Central memory CD8-positive, alpha-beta T cell (primary cell): Measurements from ENCODE around the gene GABRG2.

Experiments
- ATAC-seq: fragments of 150-1000 bp; cut with Tn5 transposase; replicated peaks from 2 replicates; pipeline ENCODE4 v1.10.0; 2022; ENCODE audit warnings: mild to moderate bottlenecking, moderate FRiP score, moderate number of reproducible peaks; ENCODE audit not compliant: poor library complexity, severe bottlenecking; ENCODE audit errors: extremely low read depth
- DNase-seq, 2 donors: peaks; one replicate each; pipeline ENCODE4 v3.0.0; 2021; ENCODE audit warnings: low spot score in 2 of 2
- H3K27ac Mint-ChIP-seq: one replicate; pipeline ENCODE4 v1.8.0; 2022; ENCODE audit warnings: low read depth, mild to moderate bottlenecking, moderate library complexity, mixed read lengths
- H3K27me3 Mint-ChIP-seq: one replicate; pipeline ENCODE4 v1.8.0; 2022; ENCODE audit warnings: mixed read lengths
- H3K36me3 Mint-ChIP-seq: one replicate; pipeline ENCODE4 v1.8.0; 2022; ENCODE audit warnings: mild to moderate bottlenecking, moderate library complexity, mixed read lengths; ENCODE audit not compliant: insufficient read depth
- H3K4me1 Mint-ChIP-seq: one replicate; pipeline ENCODE4 v1.8.0; 2022; ENCODE audit warnings: mixed read lengths
- H3K4me3 Mint-ChIP-seq: one replicate; pipeline ENCODE4 v1.8.0; 2022; ENCODE audit warnings: mild to moderate bottlenecking, moderate library complexity, mixed read lengths
- H3K9me3 Mint-ChIP-seq: one replicate; pipeline ENCODE4 v1.8.0; 2022; ENCODE audit warnings: mixed read lengths

The GABRG2 gene

GRCh38 chr5:162107591-162107990, 40.0 kb downstream of the GABRG2 start:
- DNase-seq (no peak), ATAC-seq (no peak)
- Mint-ChIP-seq H3K4me3 (no peak overlapping the region), H3K36me3 (peaks cover 2% of the 10 kb centered on the region), H3K9me3 (peaks cover 25% of the 10 kb centered on the region), H3K27ac (no peak overlapping the region), H3K27me3 (no peaks in the 10 kb centered on the region), H3K4me1 (no peaks in the 10 kb centered on the region)

DNA sequence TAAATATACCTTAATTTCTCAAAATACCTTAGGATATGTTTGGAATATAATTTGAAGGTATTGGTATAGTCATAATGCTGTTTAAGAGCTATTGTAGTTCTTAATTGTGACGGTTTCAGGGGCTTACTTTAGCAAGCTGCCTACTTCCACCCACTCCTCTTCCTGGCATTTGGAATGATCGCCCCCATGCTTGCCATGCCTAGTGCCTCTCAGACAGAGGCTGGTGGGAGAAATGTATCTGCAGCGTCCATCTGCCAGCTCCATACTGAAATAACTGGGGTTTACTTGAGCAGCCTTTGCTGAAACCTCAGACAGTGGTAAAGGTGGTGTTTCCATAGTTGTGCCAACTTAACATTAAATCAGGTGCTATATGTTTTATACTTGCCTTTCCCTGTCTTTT, 52.2 kb downstream of the GABRG2 start:
- no peak for DNase-seq
- no peaks in the 10 kb centered on the region for H3K4me1 Mint-ChIP-seq

DNA sequence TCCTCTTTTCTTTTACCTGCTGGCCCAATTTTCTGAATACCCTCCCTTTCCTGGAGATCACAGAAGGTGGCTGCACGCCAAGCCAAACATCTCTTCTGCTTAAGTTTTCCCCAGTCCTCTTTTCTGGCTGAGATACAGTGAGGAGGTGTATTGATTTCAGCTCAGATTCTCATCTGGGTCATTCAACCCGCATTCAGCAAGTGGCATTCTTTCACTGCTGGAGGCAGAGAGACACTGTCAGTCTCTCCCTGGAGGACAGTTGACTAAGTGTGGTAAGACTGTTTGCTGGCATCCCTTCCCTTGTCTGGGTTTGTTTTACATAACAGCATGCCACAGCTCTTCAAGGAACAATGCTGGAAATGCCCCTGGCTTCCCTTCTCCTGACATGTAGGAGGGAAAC, 60.5 kb downstream of the GABRG2 start:
- no peak overlapping the region for H3K27ac Mint-ChIP-seq
- H3K4me3 Mint-ChIP-seq, result no peak overlapping the region
- H3K9me3 Mint-ChIP-seq, result peaks cover 17% of the 10 kb centered on the region
- no peak for DNase-seq
- no peaks in the 10 kb centered on the region for H3K4me1 Mint-ChIP-seq
- no peaks in the 10 kb centered on the region for H3K27me3 Mint-ChIP-seq
- no peaks in the 10 kb centered on the region for H3K36me3 Mint-ChIP-seq
- ATAC-seq, result no peak

More for the DNA sequence above, 52.2 kb downstream of the GABRG2 start:
- Mint-ChIP-seq H3K36me3 (no peaks in the 10 kb centered on the region), H3K9me3 (peaks cover 17% of the 10 kb centered on the region), H3K27me3 (no peaks in the 10 kb centered on the region), H3K27ac (no peak overlapping the region), H3K4me3 (no peak overlapping the region)
- ATAC-seq, result no peak

GRCh38 chr5:162132348-162132747, 64.8 kb downstream of the GABRG2 start:
- ATAC-seq (no peak), DNase-seq (no peak)
- H3K4me3 Mint-ChIP-seq, result no peak overlapping the region
- no peaks in the 10 kb centered on the region for H3K4me1 Mint-ChIP-seq
- peaks cover 5% of the 10 kb centered on the region for H3K9me3 Mint-ChIP-seq
- H3K36me3 Mint-ChIP-seq, result no peaks in the 10 kb centered on the region
- H3K27ac Mint-ChIP-seq, result no peak overlapping the region
- no peaks in the 10 kb centered on the region for H3K27me3 Mint-ChIP-seq

DNA sequence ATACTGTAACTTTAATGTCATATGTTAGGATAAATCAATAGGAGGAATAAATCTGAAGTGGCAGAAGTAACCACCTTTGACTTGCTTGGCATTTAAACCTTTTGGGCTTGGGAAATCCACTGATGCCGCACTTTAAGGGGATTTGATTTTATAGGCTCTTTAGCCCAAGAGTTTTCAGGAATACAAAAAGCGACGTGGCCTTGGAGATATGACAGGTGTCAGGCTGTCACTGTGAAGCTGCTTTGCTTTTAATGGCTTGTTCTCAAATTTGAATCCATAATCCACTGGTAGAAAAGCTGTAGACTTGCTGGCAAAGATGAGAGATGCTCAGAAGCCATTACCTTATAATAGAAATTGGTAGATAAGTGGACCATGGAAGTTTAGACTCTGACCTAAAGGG, 71.6 kb downstream of the GABRG2 start:
- Mint-ChIP-seq H3K36me3 (no peaks in the 10 kb centered on the region), H3K9me3 (no peaks in the 10 kb centered on the region), H3K4me3 (no peak overlapping the region), H3K27ac (no peak overlapping the region), H3K27me3 (no peaks in the 10 kb centered on the region), H3K4me1 (no peaks in the 10 kb centered on the region)
- no peak for ATAC-seq
- DNase-seq, result no peak

DNA sequence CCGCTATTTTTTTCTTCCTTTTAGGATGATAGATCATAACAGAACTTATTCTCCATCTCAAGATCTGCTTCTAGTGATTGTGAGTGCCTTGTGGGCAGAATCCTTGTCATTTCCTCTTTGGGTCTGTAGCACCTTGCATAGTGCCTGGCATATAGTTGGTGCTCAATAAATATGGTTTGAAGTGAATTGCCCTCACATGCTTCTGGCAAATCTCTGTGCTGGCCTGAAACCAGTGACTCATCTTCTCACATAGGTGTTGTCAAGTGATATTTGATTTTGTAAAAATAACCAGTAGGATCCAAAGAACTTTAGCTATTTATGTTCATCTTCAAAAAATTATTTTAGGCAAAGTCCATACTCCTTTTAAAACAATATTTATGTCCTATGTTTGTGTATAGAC, 86.7 kb downstream of the GABRG2 start:
- no peak for ATAC-seq
- H3K36me3 Mint-ChIP-seq, result no peaks in the 10 kb centered on the region
- H3K27ac Mint-ChIP-seq, result no peak overlapping the region
- no peaks in the 10 kb centered on the region for H3K4me1 Mint-ChIP-seq
- H3K9me3 Mint-ChIP-seq, result peaks cover 14% of the 10 kb centered on the region
- DNase-seq, result no peak
- no peaks in the 10 kb centered on the region for H3K27me3 Mint-ChIP-seq
- H3K4me3 Mint-ChIP-seq, result no peak overlapping the region

- H3K36me3 Mint-ChIP-seq, result no peaks in the 10 kb centered on the region
- no peaks in the 10 kb centered on the region for H3K27me3 Mint-ChIP-seq
- H3K4me1 Mint-ChIP-seq, result no peaks in the 10 kb centered on the region
- H3K9me3 Mint-ChIP-seq, result peaks cover 20% of the 10 kb centered on the region
- H3K4me3 Mint-ChIP-seq, result no peak overlapping the region
- ATAC-seq (no peak), DNase-seq (no peak)
- H3K27ac Mint-ChIP-seq, result no peak overlapping the region
Observed at GRCh38 chr5:162160401-162160800, 92.8 kb downstream of the GABRG2 start.

DNA sequence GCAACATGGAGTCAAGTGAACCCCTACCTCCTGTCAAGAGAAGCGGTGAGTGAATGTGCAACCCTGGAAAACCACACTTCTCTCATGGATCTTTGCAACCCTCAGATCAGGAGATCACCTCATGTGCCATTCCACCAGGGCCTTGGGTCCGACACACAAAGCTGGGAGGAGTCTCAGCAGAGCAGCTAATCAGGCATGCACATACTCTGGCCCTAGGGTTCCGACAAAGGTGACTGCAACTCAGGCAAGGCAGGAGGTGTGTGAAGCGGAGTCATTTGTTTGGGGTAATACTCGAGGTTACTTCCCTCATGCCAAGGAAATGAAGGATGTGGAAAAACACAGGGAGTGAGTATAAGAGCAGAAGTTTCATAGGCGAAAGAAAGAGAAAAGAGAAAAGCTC, 96.1 kb downstream of the GABRG2 start:
- H3K27ac Mint-ChIP-seq, result no peak overlapping the region

DNA sequence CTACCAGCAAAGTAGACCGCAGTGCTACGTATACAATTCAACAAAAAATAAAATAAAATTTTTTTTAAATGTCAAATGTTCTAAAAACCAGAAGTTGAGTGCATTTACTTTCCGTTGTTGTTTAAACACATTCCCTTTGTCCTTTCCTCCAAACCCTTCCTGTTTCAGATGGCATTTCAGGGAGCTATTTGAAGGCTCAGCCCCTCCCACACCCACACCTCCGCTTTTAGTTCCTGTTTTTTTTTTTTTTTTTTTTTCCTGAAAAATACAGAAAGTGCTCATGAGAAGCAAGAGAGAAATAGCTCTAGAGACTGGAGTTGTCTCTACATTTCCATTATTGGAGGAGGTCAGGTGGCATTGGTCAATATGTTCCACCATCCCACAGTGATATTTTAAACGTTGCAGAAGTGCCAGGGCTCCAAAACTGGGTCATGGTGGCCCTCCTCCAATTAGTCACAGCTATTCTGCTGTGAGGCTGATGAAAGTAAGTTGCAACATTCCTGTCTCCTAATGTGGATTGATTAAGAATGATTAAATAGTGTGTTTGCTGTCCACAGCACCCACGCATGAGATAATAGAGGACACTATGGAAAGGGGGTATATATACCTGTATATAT, 106.9 kb downstream of the GABRG2 start:
- Mint-ChIP-seq H3K36me3 (no peaks in the 10 kb centered on the region), H3K4me3 (no peak overlapping the region), H3K27ac (no peak overlapping the region), H3K27me3 (no peaks in the 10 kb centered on the region), H3K9me3 (peaks cover 21% of the 10 kb centered on the region), H3K4me1 (no peaks in the 10 kb centered on the region)
- ATAC-seq (no peak), DNase-seq (no peak)

More for the DNA sequence above, 96.1 kb downstream of the GABRG2 start:
- Mint-ChIP-seq H3K4me1 (no peaks in the 10 kb centered on the region), H3K27me3 (no peaks in the 10 kb centered on the region), H3K36me3 (peaks cover 2% of the 10 kb centered on the region), H3K9me3 (peaks cover 25% of the 10 kb centered on the region), H3K4me3 (no peak overlapping the region)
- DNase-seq, result no peak
- ATAC-seq, result no peak

GRCh38 chr5:162187371-162187770, 119.8 kb downstream of the GABRG2 start:
- Mint-ChIP-seq H3K27me3 (no peaks in the 10 kb centered on the region), H3K27ac (no peak overlapping the region)

DNA sequence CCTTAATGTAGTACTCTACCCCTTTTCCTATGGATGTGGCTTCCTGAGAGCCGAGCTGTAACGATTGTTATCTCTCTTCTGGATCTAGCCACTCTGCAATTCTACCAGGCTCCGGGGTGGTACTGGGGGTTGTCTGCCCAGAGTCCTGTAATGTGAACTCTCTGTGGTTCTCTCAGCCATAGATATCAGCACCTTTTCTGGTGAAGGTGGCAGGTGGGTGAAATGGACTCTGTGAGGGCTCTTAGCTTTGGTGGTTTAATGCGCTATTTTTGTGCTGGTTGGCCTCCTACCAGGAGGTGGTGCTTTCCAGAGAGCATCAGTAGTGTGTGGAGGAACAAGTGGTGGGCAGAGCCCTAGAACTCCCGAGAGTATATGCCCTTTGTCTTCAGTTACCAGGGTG, 122.1 kb downstream of the GABRG2 start:
- ATAC-seq (no peak), DNase-seq (no peak)
- peaks cover 18% of the 10 kb centered on the region for H3K9me3 Mint-ChIP-seq
- no peaks in the 10 kb centered on the region for H3K4me1 Mint-ChIP-seq
- no peaks in the 10 kb centered on the region for H3K27me3 Mint-ChIP-seq
- no peak overlapping the region for H3K27ac Mint-ChIP-seq
- H3K36me3 Mint-ChIP-seq, result no peaks in the 10 kb centered on the region
- H3K4me3 Mint-ChIP-seq, result no peak overlapping the region

More at GRCh38 chr5:162187371-162187770, 119.8 kb downstream of the GABRG2 start:
- DNase-seq (no peak), ATAC-seq (no peak)
- no peaks in the 10 kb centered on the region for H3K36me3 Mint-ChIP-seq
- H3K9me3 Mint-ChIP-seq, result peaks cover 16% of the 10 kb centered on the region
- H3K4me1 Mint-ChIP-seq, result no peaks in the 10 kb centered on the region
- no peak overlapping the region for H3K4me3 Mint-ChIP-seq

DNA sequence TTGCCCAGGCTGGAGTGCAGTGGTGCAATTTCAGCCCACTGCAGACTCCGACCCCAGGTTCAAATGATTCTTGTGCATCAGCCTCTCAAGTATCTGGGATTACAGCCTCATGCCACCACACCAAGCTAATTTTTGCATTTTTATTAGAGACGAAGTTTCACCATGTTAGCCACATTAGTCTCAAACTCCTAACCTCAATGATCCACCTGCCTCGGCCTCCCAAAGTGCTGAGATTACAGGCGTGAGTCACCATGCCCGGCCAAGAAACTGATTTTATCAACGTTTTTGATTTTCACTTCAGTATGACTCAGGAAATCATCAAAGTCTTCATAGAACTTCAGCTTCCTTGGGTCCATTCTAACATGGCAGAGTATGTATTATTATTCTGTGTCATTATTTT, 125.4 kb downstream of the GABRG2 start:
- H3K9me3 Mint-ChIP-seq, result peaks cover 10% of the 10 kb centered on the region
- H3K27ac Mint-ChIP-seq, result no peak overlapping the region
- H3K36me3 Mint-ChIP-seq, result no peaks in the 10 kb centered on the region
- ATAC-seq (no peak), DNase-seq (no peak)
- H3K4me3 Mint-ChIP-seq, result no peak overlapping the region
- H3K4me1 Mint-ChIP-seq, result no peaks in the 10 kb centered on the region
- no peaks in the 10 kb centered on the region for H3K27me3 Mint-ChIP-seq

DNA sequence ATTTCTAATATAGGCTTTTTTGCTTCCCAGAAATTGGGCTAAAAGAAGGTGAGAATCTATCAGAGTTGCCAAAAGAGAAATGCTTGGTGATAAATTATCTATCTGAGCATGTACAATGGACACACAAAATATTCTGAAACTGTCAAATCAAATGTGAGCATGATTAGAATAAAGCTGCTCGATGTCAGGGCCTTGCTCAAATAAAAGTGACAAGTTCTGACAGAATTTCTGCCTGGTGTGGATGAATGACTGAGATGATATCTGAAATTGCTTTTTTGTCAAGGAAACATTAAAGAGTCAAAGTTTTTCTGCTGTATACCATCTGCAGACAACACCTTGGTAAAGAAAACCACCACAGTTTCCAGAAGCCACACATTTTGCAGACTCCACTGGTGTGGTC, 128.8 kb downstream of the GABRG2 start:
- H3K27ac Mint-ChIP-seq, result no peak overlapping the region
- H3K4me1 Mint-ChIP-seq, result no peaks in the 10 kb centered on the region
- H3K27me3 Mint-ChIP-seq, result no peaks in the 10 kb centered on the region
- H3K36me3 Mint-ChIP-seq, result no peaks in the 10 kb centered on the region
- DNase-seq (no peak), ATAC-seq (no peak)
- H3K9me3 Mint-ChIP-seq, result peaks cover 16% of the 10 kb centered on the region
- no peak overlapping the region for H3K4me3 Mint-ChIP-seq
